GDM1 (cell line): ENCODE data around the gene RGMB.
"Not testable (repeated sequence)": the region's sequence is repeated elsewhere in the genome, so short reads cannot be mapped to it uniquely, and the experiment has no call there.

ENCODE experiments used
- DNase-seq: peaks from one replicate; lab custom pipeline; 2025; lab: John Stamatoyannopoulos, UW

Gene RGMB

GRCh38 chr5:98773464-98774191 lies at the start of gene RGMB:
Gene RGMB (plus strand): TSS chr5:98773663. CDS start chr5:98774071, 408 bp downstream.
- DNase-seq: peak; percentile 70

GRCh38 chr5:98726258-98726657 lies 47.2 kb upstream of the RGMB start:
- DNase-seq: no peak

- no peak for DNase-seq
Observed at GRCh38 chr5:98727686-98728085, 45.8 kb upstream of the RGMB start.

GRCh38 chr5:98734646-98735045 lies 38.8 kb upstream of the RGMB start:
- no peak for DNase-seq

- no peak for DNase-seq
Observed at GRCh38 chr5:98735806-98736507, 37.5 kb upstream of the RGMB start.

GRCh38 chr5:98736753-98737152 lies 36.7 kb upstream of the RGMB start:
- no peak for DNase-seq

GRCh38 chr5:98737441-98737840 lies 36.0 kb upstream of the RGMB start:
- not testable (repeated sequence) for DNase-seq

GRCh38 chr5:98738481-98739149 lies 34.8 kb upstream of the RGMB start:
- DNase-seq: not testable (repeated sequence)

GRCh38 chr5:98741926-98742325 lies 31.5 kb upstream of the RGMB start:
- no peak for DNase-seq

- DNase-seq: no peak
Observed at GRCh38 chr5:98742396-98743073, 30.9 kb upstream of the RGMB start.

GRCh38 chr5:98748259-98748658 lies 25.2 kb upstream of the RGMB start:
- not testable (repeated sequence) for DNase-seq

- DNase-seq: no peak
Observed at GRCh38 chr5:98749046-98749445, 24.4 kb upstream of the RGMB start.

- DNase-seq: no peak
Observed at GRCh38 chr5:98750693-98751092, 22.8 kb upstream of the RGMB start.

- not testable (repeated sequence) for DNase-seq
Observed at GRCh38 chr5:98752331-98752730, 21.1 kb upstream of the RGMB start.

GRCh38 chr5:98752801-98753200 lies 20.7 kb upstream of the RGMB start:
- not testable (repeated sequence) for DNase-seq

GRCh38 chr5:98753507-98753906 lies 20.0 kb upstream of the RGMB start:
- DNase-seq: no peak

GRCh38 chr5:98755406-98755805 lies 18.1 kb upstream of the RGMB start:
- no peak for DNase-seq

GRCh38 chr5:98757978-98758377 lies 15.5 kb upstream of the RGMB start:
- no peak for DNase-seq

- no peak for DNase-seq
Observed at GRCh38 chr5:98763001-98763630, 10.3 kb upstream of the RGMB start.

GRCh38 chr5:98765815-98766214 lies 7.6 kb upstream of the RGMB start:
- DNase-seq: no peak

- DNase-seq: no peak
Observed at GRCh38 chr5:98767581-98767980, 5.9 kb upstream of the RGMB start.
